ENCODE results near the gene SLC35F1.

DNA sequence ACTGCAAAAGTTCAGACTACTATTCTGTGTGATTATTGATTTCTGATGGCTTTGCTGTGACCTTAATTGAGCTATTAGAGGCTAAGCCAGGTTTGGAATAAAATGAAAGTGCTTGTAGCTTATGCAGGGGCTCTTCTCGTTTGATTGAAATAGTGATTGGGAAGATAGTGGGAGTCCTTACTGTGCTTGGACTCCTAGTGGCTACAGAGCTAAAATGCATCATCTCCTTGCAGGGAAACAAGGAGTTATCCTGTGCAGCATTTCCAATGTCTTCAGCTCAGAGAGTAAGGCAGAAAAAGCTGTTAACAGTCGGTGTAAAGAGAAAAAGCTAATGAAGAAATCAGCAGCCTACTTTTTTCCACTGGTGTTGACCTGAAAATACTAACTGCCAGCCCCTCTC, 173.5 kb downstream of the SLC35F1 start:
- TF ChIP-seq POLR2A (IDR thresholded peaks at IDR 0.05) = no peak
- TF ChIP-seq, protein P1, sequence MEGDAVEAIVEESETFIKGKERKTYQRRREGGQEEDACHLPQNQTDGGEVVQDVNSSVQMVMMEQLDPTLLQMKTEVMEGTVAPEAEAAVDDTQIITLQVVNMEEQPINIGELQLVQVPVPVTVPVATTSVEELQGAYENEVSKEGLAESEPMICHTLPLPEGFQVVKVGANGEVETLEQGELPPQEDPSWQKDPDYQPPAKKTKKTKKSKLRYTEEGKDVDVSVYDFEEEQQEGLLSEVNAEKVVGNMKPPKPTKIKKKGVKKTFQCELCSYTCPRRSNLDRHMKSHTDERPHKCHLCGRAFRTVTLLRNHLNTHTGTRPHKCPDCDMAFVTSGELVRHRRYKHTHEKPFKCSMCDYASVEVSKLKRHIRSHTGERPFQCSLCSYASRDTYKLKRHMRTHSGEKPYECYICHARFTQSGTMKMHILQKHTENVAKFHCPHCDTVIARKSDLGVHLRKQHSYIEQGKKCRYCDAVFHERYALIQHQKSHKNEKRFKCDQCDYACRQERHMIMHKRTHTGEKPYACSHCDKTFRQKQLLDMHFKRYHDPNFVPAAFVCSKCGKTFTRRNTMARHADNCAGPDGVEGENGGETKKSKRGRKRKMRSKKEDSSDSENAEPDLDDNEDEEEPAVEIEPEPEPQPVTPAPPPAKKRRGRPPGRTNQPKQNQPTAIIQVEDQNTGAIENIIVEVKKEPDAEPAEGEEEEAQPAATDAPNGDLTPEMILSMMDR (IDR thresholded peaks at IDR 0.05) = no peak
